MM.1S (cell line): ENCODE data around the gene ZNF366.

Experiments
- EZH2 ChIP-seq: fragments of 300-600 bp; sonication (generic); optimal IDR thresholded peaks from 2 replicates; pipeline ENCODE3; 2017; ENCODE audit warnings: low read depth, mild to moderate bottlenecking, antibody characterized with exemption, low read length, mixed read lengths
- TF ChIP-seq, protein P1 (sequence below): fragments of 300-600 bp; sonication (generic); IDR thresholded peaks from 2 replicates; pipeline ENCODE4 v1.5.1; 2016; ENCODE audit warnings: antibody characterized with exemption, low read length, mixed read lengths

DNA sequence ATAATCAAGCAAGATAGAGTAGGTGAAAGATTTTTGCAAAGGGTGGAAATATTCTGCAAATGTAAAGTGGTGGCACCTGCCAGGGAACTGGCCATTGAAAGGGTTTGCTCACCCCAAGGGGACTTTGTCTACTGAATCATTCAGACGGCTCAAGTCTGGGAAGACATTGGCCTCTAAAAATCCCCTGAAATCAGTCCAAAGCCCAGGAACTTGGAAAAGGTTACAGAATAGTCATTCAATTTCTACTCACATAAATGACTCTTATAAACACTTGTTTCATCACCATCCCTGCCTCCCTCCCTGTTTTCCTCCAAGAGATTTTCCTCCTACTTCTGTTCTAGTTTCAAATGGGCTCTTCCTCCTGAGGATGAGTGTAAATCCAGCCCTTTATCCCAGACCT is 28.5 kb downstream of the ZNF366 start:
- TF ChIP-seq, protein P1, sequence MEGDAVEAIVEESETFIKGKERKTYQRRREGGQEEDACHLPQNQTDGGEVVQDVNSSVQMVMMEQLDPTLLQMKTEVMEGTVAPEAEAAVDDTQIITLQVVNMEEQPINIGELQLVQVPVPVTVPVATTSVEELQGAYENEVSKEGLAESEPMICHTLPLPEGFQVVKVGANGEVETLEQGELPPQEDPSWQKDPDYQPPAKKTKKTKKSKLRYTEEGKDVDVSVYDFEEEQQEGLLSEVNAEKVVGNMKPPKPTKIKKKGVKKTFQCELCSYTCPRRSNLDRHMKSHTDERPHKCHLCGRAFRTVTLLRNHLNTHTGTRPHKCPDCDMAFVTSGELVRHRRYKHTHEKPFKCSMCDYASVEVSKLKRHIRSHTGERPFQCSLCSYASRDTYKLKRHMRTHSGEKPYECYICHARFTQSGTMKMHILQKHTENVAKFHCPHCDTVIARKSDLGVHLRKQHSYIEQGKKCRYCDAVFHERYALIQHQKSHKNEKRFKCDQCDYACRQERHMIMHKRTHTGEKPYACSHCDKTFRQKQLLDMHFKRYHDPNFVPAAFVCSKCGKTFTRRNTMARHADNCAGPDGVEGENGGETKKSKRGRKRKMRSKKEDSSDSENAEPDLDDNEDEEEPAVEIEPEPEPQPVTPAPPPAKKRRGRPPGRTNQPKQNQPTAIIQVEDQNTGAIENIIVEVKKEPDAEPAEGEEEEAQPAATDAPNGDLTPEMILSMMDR = no peak
- no peak for TF ChIP-seq EZH2
